NCI-H82 treated with DMSO at 0.1 percent for 48 hours (cell line): ENCODE results near the gene TJAP1.
"Not testable (repeated sequence)": the region's sequence is repeated elsewhere in the genome, so short reads cannot be mapped to it uniquely, and the experiment has no call there.

Experiments used
- DNase-seq: peaks from one replicate; lab custom pipeline; 2025; ENCODE audit not compliant: unreplicated experiment; lab: John Stamatoyannopoulos, UW

The TJAP1 gene

GRCh38 chr6:43523284-43523683, 45.9 kb downstream of the TJAP1 start:
- no peak for DNase-seq

- DNase-seq, result no peak
These were observed 47.2 kb downstream of the TJAP1 start for GRCh38 chr6:43524483-43524961.

GRCh38 chr6:43532201-43532600, 54.8 kb downstream of the TJAP1 start:
- DNase-seq, result no peak

GRCh38 chr6:43538986-43539385, 61.6 kb downstream of the TJAP1 start:
- DNase-seq, result not testable (repeated sequence)

GRCh38 chr6:43539409-43539808, 62.0 kb downstream of the TJAP1 start:
- not testable (repeated sequence) for DNase-seq

- DNase-seq, result no peak
These were observed 63.1 kb downstream of the TJAP1 start for GRCh38 chr6:43540507-43540906.

GRCh38 chr6:43541774-43542471, 64.6 kb downstream of the TJAP1 start:
- DNase-seq, result no peak

- no peak for DNase-seq
These were observed 67.1 kb downstream of the TJAP1 start for GRCh38 chr6:43544461-43544860.

- no peak for DNase-seq
These were observed 69.9 kb downstream of the TJAP1 start for GRCh38 chr6:43547222-43547621.
